A673 (cell line): ENCODE results near the gene SLC8A3. TPM values are rescaled to one million over a fixed set of nuclear protein-coding genes. Genes with fewer than 3 reads are reported as not detected.
A peak's percentile ranks its signal among the peaks of the same experiment; 100 is the strongest.

Source experiments
- BruUV-seq: library from RNA; stranded (reverse); fragments of 400-500 nt; replicated peaks from 2 replicates; lab custom pipeline; 2021; lab: Mats Ljungman, UMichigan
- CTCF ChIA-PET: fragments of 300-600 bp; sonication (Branson Sonifier 250); formaldehyde crosslinking; loops from one replicate; lab custom pipeline; 2022; ENCODE audit warnings: antibody characterized with exemption; lab: Charles Lee
- POLR2A ChIA-PET: fragments of 300-600 bp; sonication (Branson Sonifier 250); formaldehyde crosslinking; loops from one replicate; lab custom pipeline; 2022; ENCODE audit warnings: antibody characterized with exemption; ENCODE audit not compliant: low non-redundant PET; lab: Charles Lee
- DNase-seq: peaks from one replicate; pipeline ENCODE4 v3.0.0-alpha.2; 2015; ENCODE audit warnings: low spot score
- H3K27ac ChIP-seq: fragments of 200-600 bp; sonication (generic); 2 replicates; pipeline ENCODE4 v1.5.1; 2016; ENCODE audit warnings: mixed run types, low read depth, mild to moderate bottlenecking, mixed read lengths, antibody characterized with exemption, low read length; ENCODE audit not compliant: poor library complexity, severe bottlenecking
- H3K27me3 ChIP-seq: fragments of 200-600 bp; sonication (generic); replicated peaks from 2 replicates; pipeline ENCODE4 v1.6.1; 2017; ENCODE audit warnings: mixed run types, low read depth, mild to moderate bottlenecking, mixed read lengths, antibody characterized with exemption, low read length; ENCODE audit not compliant: insufficient read depth, poor library complexity
- H3K36me3 ChIP-seq: fragments of 200-600 bp; sonication (generic); 2 replicates; pipeline ENCODE4 v1.6.1; 2016; ENCODE audit warnings: mixed run types, mild to moderate bottlenecking, mixed read lengths, antibody characterized with exemption, low read length; ENCODE audit not compliant: insufficient read depth, poor library complexity, severe bottlenecking
- H3K4me1 ChIP-seq: fragments of 200-600 bp; sonication (generic); 2 replicates; pipeline ENCODE4 v1.6.1; 2017; ENCODE audit warnings: mixed run types, mild to moderate bottlenecking, mixed read lengths, antibody characterized with exemption, low read length; ENCODE audit not compliant: insufficient read depth, poor library complexity, severe bottlenecking
- H3K4me3 ChIP-seq: fragments of 200-600 bp; sonication (generic); 2 replicates; pipeline ENCODE4 v1.5.1; 2016; ENCODE audit warnings: low read depth, mixed run types, mild to moderate bottlenecking, mixed read lengths, low read length; ENCODE audit not compliant: poor library complexity, severe bottlenecking
- H3K9me3 ChIP-seq: fragments of 200-600 bp; sonication (generic); 2 replicates; pipeline ENCODE4 v1.6.1; 2016; ENCODE audit warnings: mixed run types, low read depth, mild to moderate bottlenecking, mixed read lengths, antibody characterized with exemption, low read length; ENCODE audit not compliant: poor library complexity, severe bottlenecking
- CTCF ChIP-seq: fragments of 300-800, 200-600 bp; sonication (generic); conservative IDR thresholded peaks from 2 replicates; pipeline ENCODE4 v1.5.1; 2017; ENCODE audit warnings: low read depth, mild to moderate bottlenecking, antibody characterized with exemption, low read length, moderate library complexity, mixed read lengths
- EZH2 ChIP-seq: fragments of 200-600 bp; sonication (generic); IDR thresholded peaks from 2 replicates; pipeline ENCODE4 v1.6.1; 2017; ENCODE audit warnings: borderline replicate concordance, low read depth, mild to moderate bottlenecking, mixed read lengths, antibody characterized with exemption, low read length; ENCODE audit not compliant: poor library complexity, severe bottlenecking
- intact Hi-C: fragments of 100-400 bp; cut with micrococcal nuclease; formaldehyde crosslinking; loops from one replicate; pipeline ENCODE4 v1.10.0; 2022; ENCODE audit not compliant: unreplicated experiment
- total RNA-seq: library from RNA; stranded (reverse); gene quantifications from 2 replicates; pipeline ENCODE4 v1.2.3, GENCODE V29; 2021

SLC8A3 gene
- total RNA-seq, 1 experiment from 2014 or later = not detected

- TF ChIP-seq CTCF (no peak), EZH2 (no peak)
- intact Hi-C loops = no loop called here
- H3K4me1 ChIP-seq = no peaks in the 10 kb centered on the region
- H3K36me3 ChIP-seq = no peaks in the 10 kb centered on the region
- H3K9me3 ChIP-seq = no peaks in the 10 kb centered on the region
- POLR2A ChIA-PET = no interaction called here
- H3K27ac ChIP-seq = no peak overlapping the region
- DNase-seq = no peak
- H3K27me3 ChIP-seq = peaks cover 64% of the 10 kb centered on the region
- no peak overlapping the region for H3K4me3 ChIP-seq
- CTCF ChIA-PET = interaction anchor here (1.0 kb wide), 1 partner anchor 31 kb away, joined by 4 read pairs; no protein-coding TSS in a partner anchor
- BruUV-seq = no TSS peak
Measured at GRCh38 chr14:70059545-70059944, 129.2 kb downstream of the SLC8A3 start.

- Histone ChIP-seq H3K4me1 (no peaks in the 10 kb centered on the region), H3K27ac (no peak overlapping the region), H3K4me3 (no peak overlapping the region), H3K36me3 (no peaks in the 10 kb centered on the region), H3K9me3 (no peaks in the 10 kb centered on the region), H3K27me3 (peaks cover 49% of the 10 kb centered on the region)
- no peak for TF ChIP-seq EZH2
- TF ChIP-seq CTCF = no peak
- POLR2A ChIA-PET = no interaction called here
- no TSS peak for BruUV-seq
- intact Hi-C loops = no loop called here
- CTCF ChIA-PET = no interaction called here
- DNase-seq = no peak
Measured at GRCh38 chr14:70057519-70058136, 131.1 kb downstream of the SLC8A3 start.

GRCh38 chr14:70052990-70053389 lies 135.8 kb downstream of the SLC8A3 start:
- CTCF ChIA-PET = no interaction called here
- Histone ChIP-seq H3K4me1 (no peaks in the 10 kb centered on the region), H3K9me3 (no peaks in the 10 kb centered on the region), H3K4me3 (no peak overlapping the region), H3K27me3 (peaks cover 12% of the 10 kb centered on the region), H3K36me3 (no peaks in the 10 kb centered on the region), H3K27ac (no peak overlapping the region)
- no TSS peak for BruUV-seq
- POLR2A ChIA-PET = interaction anchor here (0.5 kb wide), 1 partner anchor 277 kb away, joined by 3 read pairs; no protein-coding TSS in a partner anchor
- intact Hi-C loops = no loop called here
- TF ChIP-seq CTCF = no peak
- TF ChIP-seq EZH2 = no peak
- DNase-seq = peak; percentile 41
